Mucosa of gallbladder (tissue), 1 donor: ENCODE results near the gene ALOX5. TPM values are rescaled to one million over a fixed set of nuclear protein-coding genes. Genes with fewer than 3 reads are reported as not detected.
"Not testable (repeated sequence)": the region's sequence is repeated elsewhere in the genome, so short reads cannot be mapped to it uniquely, and the experiment has no call there.

Experiments used
- DNase-seq: peaks from one replicate; pipeline ENCODE4 v3.0.0-alpha.2; 2020; ENCODE audit warnings: low spot score
- total RNA-seq: library from RNA; stranded (reverse); gene quantifications from one replicate; pipeline ENCODE4 v1.2.1, GENCODE V29; 2021
- donor health status: DM: no; HTN: no; CAD: no.

Gene ALOX5
- total RNA-seq, 1 donor from 2014 or later: 25.8 TPM

DNA sequence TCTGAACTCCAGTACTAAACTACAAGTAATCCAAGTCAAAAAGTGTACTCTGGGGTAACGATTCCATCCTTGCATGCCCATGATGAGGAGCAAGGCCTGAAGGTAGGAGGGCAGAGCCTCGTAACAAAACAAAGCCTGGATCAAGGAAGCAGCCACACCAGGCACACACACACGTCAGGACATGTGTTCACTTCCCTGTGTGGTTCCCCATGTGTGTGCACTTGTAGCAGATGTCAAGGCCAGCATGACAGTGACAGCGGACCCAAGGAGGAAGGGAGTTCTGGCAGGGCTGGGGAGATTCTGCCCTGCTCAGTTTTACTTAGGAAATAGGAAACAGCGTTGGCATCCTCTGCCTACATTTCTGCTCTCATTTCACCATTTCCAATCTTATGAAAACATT lies 92.8 kb downstream of the ALOX5 start:
- no peak for DNase-seq

DNA sequence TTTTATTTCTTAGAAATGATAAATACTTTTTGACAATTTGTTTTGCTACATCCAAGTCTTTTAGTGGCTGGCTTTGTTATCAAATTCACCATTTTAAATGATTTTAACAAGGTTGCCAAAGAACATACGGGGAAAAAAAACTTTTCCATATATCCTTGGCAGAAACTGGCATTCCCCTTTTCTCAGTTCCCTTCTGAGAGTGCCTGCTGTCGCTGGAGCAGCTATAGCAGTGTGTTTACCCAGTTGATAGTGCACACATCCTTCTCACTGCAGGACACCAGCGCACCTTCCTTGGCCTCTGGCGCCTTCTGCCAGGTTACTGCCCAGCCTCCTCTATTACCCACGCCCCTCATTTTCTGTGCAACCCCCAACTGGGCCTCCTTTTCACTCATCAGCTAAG lies 94.1 kb downstream of the ALOX5 start:
- no peak for DNase-seq

DNA sequence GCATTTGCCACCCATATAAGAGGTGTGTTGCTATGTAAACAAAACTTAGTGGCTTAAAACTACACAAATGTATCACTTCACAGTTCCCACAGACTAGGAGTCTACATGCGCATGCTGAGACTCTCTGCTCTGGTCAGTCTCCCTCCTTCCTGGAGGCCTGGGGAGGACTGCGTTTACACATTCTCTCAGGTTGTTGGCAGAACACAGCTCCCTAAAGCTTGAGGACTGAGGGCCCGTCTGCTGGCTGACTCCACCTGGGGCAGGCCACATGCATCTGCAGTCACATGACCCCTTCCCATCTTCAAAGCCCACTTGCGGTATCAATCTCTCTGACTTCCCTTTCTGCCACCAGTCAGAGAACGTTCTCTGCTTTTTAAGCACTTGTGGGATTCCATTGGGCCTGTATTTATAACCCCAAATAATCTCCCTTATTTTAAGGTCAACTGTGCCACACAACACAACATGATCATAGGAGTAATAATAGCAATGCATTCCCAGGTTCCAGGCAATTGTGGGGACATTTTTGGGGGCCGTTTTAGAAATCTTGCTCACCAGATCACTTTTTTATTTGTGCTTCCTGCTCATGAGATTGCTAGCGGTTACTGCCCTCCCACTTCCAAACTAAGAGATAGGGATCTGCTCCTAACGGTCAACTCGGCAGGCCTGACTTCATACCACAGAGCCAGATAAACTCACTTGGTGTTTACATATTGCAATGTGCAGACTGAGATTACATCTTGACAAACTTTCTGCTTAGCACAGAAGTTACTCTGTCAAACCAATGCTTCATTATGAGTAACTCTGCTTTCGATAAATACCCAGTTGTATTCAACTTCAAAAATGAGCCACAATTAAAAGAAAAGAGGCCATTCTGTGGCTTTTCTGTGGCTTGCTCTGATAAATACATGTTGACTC lies 96.3 kb downstream of the ALOX5 start:
- DNase-seq: no peak

DNA sequence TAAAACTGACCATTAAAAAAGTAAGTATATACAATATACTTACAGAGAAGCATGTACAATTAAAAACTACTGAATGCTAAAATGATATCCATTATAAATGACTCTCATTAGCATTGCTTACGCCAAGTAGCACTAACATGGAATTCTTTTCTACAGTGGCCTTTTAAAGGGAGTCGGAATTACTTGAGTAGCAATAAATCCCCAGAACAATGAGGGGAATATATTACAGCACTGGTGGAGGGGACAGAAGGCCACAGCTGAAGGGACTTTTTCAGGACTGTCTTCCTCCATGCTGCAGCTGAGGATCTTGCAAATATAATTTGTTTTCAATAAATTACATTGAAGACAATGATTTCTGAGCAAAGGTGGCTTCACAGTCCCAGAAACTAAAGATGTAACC lies 97.0 kb downstream of the ALOX5 start:
- no peak for DNase-seq

DNA sequence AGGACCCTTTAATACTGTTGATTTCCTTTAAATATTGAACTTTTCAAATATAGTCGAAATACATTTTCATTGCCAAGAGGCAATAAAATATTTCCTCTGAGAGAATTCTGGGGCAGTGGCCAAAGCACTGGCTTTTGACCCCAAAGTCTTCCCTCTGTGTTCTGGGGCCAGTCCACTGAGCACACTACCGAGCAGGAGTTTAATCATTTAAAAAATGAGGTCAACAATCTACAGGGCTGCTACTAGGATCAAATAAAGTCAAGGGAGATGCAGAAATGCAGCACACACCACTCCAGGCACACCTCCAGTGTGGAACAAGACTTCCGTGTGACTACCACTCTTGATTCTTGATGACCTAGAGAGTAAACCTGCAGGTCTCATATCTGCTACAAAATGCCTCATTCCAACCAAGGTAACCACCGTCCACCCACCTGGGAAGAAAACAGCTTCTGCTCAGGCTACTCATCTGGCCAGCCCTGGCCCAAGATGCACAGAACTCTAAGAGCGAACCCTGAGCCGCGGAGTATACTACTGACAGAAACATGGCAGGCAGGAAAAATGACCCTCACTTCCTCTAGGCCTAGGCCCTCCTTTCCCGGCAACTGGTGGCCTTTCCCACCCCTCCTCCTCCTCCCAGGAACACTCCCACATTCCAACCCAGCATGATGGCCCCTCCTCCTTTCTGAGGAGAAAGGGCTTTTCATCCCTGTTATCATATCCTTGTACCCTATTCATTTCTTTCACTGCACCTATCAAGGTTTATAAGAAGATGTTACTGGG lies 97.7 kb downstream of the ALOX5 start:
- no peak for DNase-seq

DNA sequence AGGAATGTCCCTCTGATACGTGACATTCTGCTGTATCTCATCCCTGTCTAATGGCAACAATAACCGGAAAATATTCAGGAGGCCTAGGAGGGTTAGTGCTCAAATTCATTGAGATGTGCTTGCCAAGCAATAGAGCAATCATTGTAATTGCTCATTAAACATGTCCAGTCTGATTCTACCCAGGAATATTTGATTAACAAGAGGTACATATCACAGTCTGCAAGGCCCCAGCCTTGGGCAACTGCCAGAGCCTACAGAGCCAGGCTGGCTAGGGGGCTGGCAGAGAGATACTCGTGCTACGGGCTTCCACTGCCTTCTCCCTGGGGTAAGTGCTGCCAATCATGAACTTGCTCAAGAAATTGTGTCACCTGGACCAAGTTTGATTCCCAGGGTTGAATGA lies 99.1 kb downstream of the ALOX5 start:
- no peak for DNase-seq

DNA sequence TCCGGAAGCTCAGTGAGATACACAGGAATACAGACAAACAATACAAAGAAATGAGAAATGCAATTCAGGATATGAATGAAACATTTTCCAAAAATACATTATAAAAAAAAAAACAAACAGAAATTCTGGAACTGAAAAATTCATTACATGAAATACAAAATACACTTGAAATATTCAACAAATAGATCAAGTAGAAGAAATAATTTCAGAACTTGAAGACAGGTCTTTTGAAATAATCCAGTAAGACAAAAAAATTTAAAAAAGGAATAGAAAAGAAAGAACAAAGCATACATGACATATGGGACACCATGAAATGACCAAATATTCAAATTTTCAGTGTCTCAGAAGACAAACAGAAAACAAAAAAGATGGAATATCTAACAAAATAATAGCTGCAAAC lies 102.5 kb downstream of the ALOX5 start:
- no peak for DNase-seq

DNA sequence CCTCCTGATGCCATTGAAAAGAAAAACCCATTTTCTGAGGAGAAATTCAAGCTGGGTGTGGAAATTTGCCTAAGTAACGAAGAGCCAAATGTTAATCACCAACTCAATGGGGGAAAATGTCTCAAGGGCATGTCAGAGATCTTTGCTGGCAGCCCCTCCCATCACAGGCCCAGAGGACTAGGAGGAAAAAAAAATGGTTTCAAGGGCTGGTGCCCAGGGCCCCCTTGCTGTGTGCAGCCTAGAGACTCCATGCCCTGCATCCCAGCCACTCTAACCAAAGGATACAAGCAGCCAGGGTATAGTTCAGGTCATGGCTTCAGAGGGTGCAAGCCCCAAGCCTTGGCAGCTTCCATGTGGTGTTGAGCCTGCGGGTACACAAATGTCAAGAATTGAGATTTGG lies 106.3 kb downstream of the ALOX5 start:
- no peak for DNase-seq

DNA sequence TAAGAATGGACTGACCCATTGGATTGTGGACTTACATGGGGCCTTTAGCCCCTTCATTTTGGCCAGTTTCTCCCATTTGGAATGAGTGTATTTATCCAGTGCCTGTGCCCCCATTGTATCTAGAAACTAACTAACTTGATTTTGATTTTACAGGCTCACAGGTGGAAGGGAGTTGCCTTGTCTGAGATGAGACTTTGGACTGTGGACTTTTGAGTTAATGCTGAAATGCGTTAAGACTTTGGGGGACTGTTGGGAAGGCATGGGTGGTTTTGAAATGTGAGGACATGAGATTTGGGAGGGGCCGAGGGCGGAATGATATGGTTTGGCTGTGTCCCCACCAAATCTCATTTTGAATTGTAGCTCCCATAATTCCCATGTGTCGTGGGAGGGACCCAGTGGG lies 107.1 kb downstream of the ALOX5 start:
- not testable (repeated sequence) for DNase-seq

DNA sequence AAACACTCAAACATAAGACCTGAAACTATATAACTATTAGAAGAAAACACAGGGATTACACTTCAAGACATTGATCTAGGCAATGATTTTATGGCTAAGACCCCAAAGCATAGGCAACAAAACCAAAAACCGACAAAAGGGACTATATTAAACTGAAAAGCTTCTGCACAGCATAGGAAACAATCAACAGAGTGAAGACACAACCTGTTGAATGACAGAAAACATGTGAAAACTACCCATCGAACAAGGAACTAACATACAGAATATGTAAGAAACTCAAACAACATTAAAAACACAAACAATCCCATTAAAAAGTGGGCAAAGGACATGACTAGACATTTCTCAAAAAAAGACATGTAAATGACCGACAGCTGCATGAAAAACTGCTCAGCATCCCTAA lies 109.0 kb downstream of the ALOX5 start:
- no peak for DNase-seq

DNA sequence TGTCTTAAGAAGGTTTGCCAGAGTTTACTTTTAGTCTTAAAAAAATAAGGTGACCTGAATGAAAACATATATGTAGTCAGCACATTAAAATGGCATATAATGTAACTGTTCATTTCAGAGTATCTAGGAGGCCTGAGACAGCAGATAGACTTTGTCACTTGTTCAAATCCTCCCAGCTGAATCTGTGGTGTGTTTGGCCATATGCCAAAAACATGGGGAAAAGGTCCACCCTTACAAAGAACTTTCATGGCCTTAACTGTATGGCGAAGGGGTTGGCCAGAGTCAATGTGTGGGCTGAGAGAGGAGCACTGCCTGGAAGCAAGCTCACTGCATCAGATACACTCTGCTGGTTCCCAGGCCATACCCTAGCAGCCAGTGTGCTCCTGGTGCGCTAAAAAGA lies 113.7 kb downstream of the ALOX5 start:
- DNase-seq: no peak

DNA sequence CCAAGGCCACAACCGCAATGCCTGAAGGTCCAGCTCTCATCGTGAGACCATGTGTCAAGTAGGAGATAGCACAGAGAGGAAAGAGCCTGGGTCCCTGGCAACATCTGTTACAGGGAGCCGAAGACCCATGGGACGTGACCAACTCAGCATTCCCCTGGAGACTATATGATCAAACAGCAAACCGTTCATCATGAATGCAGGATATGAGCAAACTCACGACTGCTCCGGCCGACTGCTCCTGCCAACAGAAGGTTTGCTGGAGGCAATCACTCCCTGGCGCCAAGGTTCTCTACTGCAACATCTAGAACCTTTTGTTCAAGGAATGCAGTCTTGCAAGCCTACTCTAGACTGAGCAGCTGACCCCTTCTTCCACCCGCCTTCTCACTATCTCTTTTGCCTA lies 114.3 kb downstream of the ALOX5 start:
- no peak for DNase-seq

DNA sequence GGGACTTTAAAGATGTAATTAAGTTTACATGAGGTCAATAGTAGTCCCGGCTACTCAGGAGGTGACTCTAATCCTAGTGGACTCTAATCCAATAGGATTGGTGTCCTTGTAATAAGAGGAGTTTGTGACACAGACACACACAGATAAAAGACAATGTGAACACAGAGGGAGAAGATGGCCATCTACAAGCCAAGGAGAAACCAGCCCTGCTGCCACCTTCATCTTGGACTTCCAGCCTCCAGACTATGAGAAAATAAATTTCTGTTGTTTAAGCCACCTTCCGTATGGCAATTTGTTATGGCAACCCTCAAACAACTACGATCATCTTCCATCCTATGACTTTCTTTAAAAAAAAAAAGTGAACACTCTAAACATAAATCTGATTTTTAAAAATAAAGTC lies 116.3 kb downstream of the ALOX5 start:
- no peak for DNase-seq

DNA sequence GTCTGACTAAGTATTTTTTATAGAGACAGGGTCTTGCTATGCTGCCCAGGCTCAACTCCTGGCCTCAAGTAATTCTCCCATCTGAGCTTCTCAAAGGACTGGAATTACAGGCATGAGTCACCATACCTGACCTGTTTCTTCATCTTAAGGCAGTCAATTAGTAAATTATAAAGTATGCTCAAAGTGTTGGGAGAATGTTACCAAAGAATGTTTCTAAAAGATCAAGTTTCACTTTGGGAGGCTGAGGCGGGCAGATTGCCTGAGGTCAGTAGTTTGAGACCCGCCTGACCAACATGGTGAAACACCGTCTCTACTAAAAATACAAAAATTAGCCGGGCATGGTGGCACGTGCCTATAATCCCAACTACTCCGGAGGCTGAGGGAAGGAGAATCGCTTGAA lies 117.0 kb downstream of the ALOX5 start:
- DNase-seq: no peak

Other genes starting within 250 kb of the ALOX5 start
- gene OR13A1, start 58.6 kb upstream of the ALOX5 start, total RNA-seq: not detected